Measurements from ENCODE around the gene ZNF892. TPM values are rescaled to one million over a fixed set of nuclear protein-coding genes. Genes with fewer than 3 reads are reported as not detected.

ZNF892 gene
- total RNA-seq, 4 donors from 2014 or later, result 6.7 to 10.5 (median 9.9) TPM

GRCh38 chr2:95165030-95165370 is 42.3 kb upstream of the ZNF892 start:
- no peak for DNase-seq
- H3K27me3 ChIP-seq, result no peaks in the 10 kb centered on the region
- no peaks in the 10 kb centered on the region for H3K36me3 ChIP-seq
- no peaks in the 10 kb centered on the region for H3K9me3 ChIP-seq
- H3K4me3 ChIP-seq (replicated peaks in 1 of 3), result peak overlapping the region; percentile 56 to 82 (median 74)
- TF ChIP-seq POLR2A (IDR thresholded peaks at IDR 0.05), result no peak
- TF ChIP-seq CTCF (IDR thresholded peaks at IDR 0.05), result no peak
- peak overlapping the region; percentile 87 to 95 (median 91) for H3K27ac ChIP-seq
- H3K4me1 ChIP-seq, result peaks cover 17 to 21% of the 10 kb centered on the region in 2 donors
- 1 to 3% methylated on average over 5 to 9 of the region's 9 CpGs for WGBS, 2 donors
- intact Hi-C loops (cut with DNase I), result loop anchor here (10.0 kb wide), 1 partner anchor 1100 kb away; the partner anchor contains the start of genes CIAO1 and TMEM127

- TF ChIP-seq CTCF (IDR thresholded peaks at IDR 0.05), result peak in 1 of 6 experiments; percentile 16
- peak in 1 of 2 donors; percentile 82 for TF ChIP-seq POLR2A (IDR thresholded peaks at IDR 0.05)
- Histone ChIP-seq H3K27me3 (no peaks in the 10 kb centered on the region), H3K4me3 (replicated peaks in 1 of 3) (peak within 1 kb of the TSS; percentile 56 to 82 (median 74)), H3K36me3 (no peaks in the 10 kb centered on the region), H3K27ac (peak within 1 kb of the TSS; percentile 87 to 95 (median 91)), H3K9me3 (no peaks in the 10 kb centered on the region), H3K4me1 (peaks cover 17 to 19% of the 10 kb centered on the region in 2 donors)
- DNase-seq, result peak; percentile 98 to 99
- intact Hi-C loops (cut with DNase I), result loop anchor here (10.0 kb wide), 1 partner anchor 1099 kb away; the partner anchor contains the start of genes CIAO1 and TMEM127
- WGBS, 2 donors, result 0% methylated on average over 27 to 28 of the region's 56 CpGs
These were observed 41.8 kb upstream of the ZNF892 start, which contains the start of gene ZNF2 for GRCh38 chr2:95165371-95166064. TSS of gene ZNF2 (plus strand) at chr2:95165809. CDS start at chr2:95176227, 10,418 bp downstream.

GRCh38 chr2:95166065-95166763 is 41.1 kb upstream of the ZNF892 start:
- WGBS, 2 donors, result 9% methylated on average over 16 of the region's 16 CpGs
- TF ChIP-seq CTCF (IDR thresholded peaks at IDR 0.05), result no peak
- no peak for TF ChIP-seq POLR2A (IDR thresholded peaks at IDR 0.05)
- no peaks in the 10 kb centered on the region for H3K36me3 ChIP-seq
- no peaks in the 10 kb centered on the region for H3K27me3 ChIP-seq
- H3K4me1 ChIP-seq, result peaks cover 17 to 19% of the 10 kb centered on the region in 2 donors
- H3K9me3 ChIP-seq, result no peaks in the 10 kb centered on the region
- no peak for DNase-seq
- peak overlapping the region in 2 of 3 donors; percentile 91 to 95 for H3K27ac ChIP-seq
- intact Hi-C loops (cut with DNase I), result loop anchor here (10.0 kb wide), 1 partner anchor 1099 kb away; the partner anchor contains the start of genes CIAO1 and TMEM127
- H3K4me3 ChIP-seq (replicated peaks in 1 of 3), result peak overlapping the region; percentile 56 to 82 (median 74)

- WGBS, 2 donors, result 82 to 89% methylated on average over 7 of the region's 7 CpGs
- no peak overlapping the region for H3K4me3 ChIP-seq (replicated peaks in 1 of 3)
- no peaks in the 10 kb centered on the region for H3K27me3 ChIP-seq
- TF ChIP-seq CTCF (IDR thresholded peaks at IDR 0.05) (no peak), POLR2A (IDR thresholded peaks at IDR 0.05) (no peak)
- intact Hi-C loops (cut with DNase I), result no loop called here
- H3K27ac ChIP-seq, result no peak overlapping the region
- peaks cover 0 to 1% of the 10 kb centered on the region in 2 donors for H3K4me1 ChIP-seq
- no peaks in the 10 kb centered on the region for H3K9me3 ChIP-seq
- H3K36me3 ChIP-seq, result no peaks in the 10 kb centered on the region
- DNase-seq, result no peak
These were observed 35.4 kb upstream of the ZNF892 start for GRCh38 chr2:95171902-95172301.
